K562 (cell line): ENCODE results near the gene KLK13. TPM values are rescaled to one million over a fixed set of nuclear protein-coding genes. Genes with fewer than 3 reads are reported as not detected.

ENCODE experiments used
- ARID1B ChIP-seq: fragments of 450-650 bp; IDR thresholded peaks from 2 replicates; pipeline ENCODE4 v1.6.1; 2016; ENCODE audit warnings: antibody characterized with exemption, mild to moderate bottlenecking, inconsistent platforms
- MCM5 ChIP-seq: fragments of 450-650 bp; IDR thresholded peaks from 2 replicates; pipeline ENCODE4 v1.6.1; 2016; ENCODE audit warnings: low read depth
- PHB ChIP-seq: fragments of 250-450 bp; sonication (Bioruptor Pico); IDR thresholded peaks from 2 replicates; pipeline ENCODE4 v1.5.0; 2021
- RAD21 ChIP-seq, 2 experiments: fragments of 250-450 bp in 1 of 2; fragments of 450-650 bp in 1 of 2; sonication (Bioruptor Pico) in 1 of 2; formaldehyde crosslinking in 1 of 2; IDR thresholded peaks in 1 of 2; conservative IDR thresholded peaks in 1 of 2; 2 replicates each; pipeline versions ENCODE4 v1.4.0 to v1.8.0; 2020 to 2022; ENCODE audit warnings: mild to moderate bottlenecking in 2 of 2, moderate library complexity in 1 of 2
- RBBP5 ChIP-seq: fragments of 200-600 bp; sonication (generic); IDR thresholded peaks from 2 replicates; pipeline ENCODE4 v1.6.1; 2012; ENCODE audit warnings: borderline replicate concordance, mild to moderate bottlenecking, low read length, control low read depth, inconsistent platforms; ENCODE audit not compliant: insufficient read depth, poor library complexity, severe bottlenecking
- ZNF224 ChIP-seq: sonication (generic); formaldehyde crosslinking; IDR thresholded peaks from 2 replicates; pipeline ENCODE4 v1.8.0; 2022; ENCODE audit warnings: mild to moderate bottlenecking, missing genetic modification reagents
- polyA plus RNA-seq, 8 experiments: library from polyadenylated mRNA; depleted of rRNA in 4 of 8; stranded (reverse) in 5 of 8; unstranded in 3 of 8; fragments of >200 nt; fragmentation: Nextera tagmentation in 2 of 8; fragmentation: Illumina TruSeq in 1 of 8; extraction: Ambion mirVana in 2 of 8; extraction: Trizol in 1 of 8; gene quantifications; 2 replicates each; pipeline versions ENCODE4 v1.2.1 to v1.2.3, GENCODE V29; 2011 to 2014; ENCODE audit warnings: inconsistent platforms in 1 of 8, missing spikeins in 1 of 8
- total RNA-seq, 7 experiments: library from RNA; depleted of rRNA in 6 of 7; stranded (reverse); fragments of >200 nt in 6 of 7; fragmentation: Illumina TruSeq in 2 of 7; extraction: Trizol in 2 of 7; gene quantifications; 2 replicates each; pipeline versions ENCODE4 v1.2.1 to v1.2.3, GENCODE V29; 2011 to 2021; ENCODE audit warnings: low replicate concordance in 1 of 7
- TF ChIP-seq, protein P1 (sequence below): IDR thresholded peaks from 2 replicates; pipeline ENCODE4 v1.6.1; 2014; ENCODE audit warnings: antibody characterized with exemption
- TF ChIP-seq, protein P2 (sequence below): IDR thresholded peaks from 2 replicates; pipeline ENCODE4 v1.6.1; 2011; ENCODE audit not compliant: insufficient read length; ENCODE audit errors: extremely low read depth
- TF ChIP-seq, protein P3 (sequence below): fragments of 450-650 bp; IDR thresholded peaks from 2 replicates; pipeline ENCODE4 v1.6.1; 2016; ENCODE audit warnings: low read depth
- TF ChIP-seq, protein P4 (sequence below): IDR thresholded peaks from 3 replicates; pipeline ENCODE4 v1.6.1; 2011; ENCODE audit warnings: borderline replicate concordance, mild to moderate bottlenecking, moderate library complexity; ENCODE audit not compliant: insufficient read length; ENCODE audit errors: extremely low read depth
- TF ChIP-seq, protein P5 (sequence below): fragments of 250-450 bp; sonication (Bioruptor Pico); IDR thresholded peaks from 2 replicates; pipeline ENCODE4 v1.8.0; 2022; ENCODE audit warnings: inconsistent platforms

The KLK13 gene
- total and polyA plus RNA-seq, 9 of the 15 experiments (the other 6 are each of a cell fraction or from before 2014, with no cell fraction given), result 0.72 to 9.0 (median 2.3) TPM

DNA sequence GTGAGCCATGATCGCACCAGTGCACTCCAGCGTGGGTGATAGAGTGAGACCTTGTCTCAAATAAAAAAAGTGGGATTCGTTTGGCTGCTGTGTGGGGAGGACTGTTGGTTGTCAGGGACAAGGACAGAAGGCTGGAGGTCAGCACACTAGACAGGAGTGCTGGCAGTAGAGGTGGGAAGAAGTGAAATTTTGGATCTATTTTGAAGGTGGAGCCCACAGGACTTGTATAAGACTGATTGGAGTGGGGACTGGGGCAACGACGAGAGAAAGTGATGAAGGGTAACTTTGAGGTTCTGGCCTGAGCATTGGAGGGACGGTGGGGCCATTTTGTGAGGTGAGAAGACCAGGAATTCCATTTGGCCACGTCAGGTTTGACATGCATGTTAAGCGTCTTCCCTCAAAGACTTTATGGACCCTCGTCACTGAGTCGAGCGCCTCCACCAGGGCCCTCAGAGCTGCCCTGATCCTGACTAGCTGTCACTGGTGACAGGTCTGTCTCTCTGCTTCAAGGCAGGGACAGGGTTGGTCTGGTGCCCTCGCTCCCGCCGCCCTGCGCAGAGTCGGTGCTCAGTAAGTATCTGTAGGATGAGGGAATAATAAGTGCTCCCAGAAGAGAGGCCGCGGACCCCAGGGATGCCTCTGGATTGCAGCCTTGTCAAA, 42.6 kb upstream of the KLK13 start (continued):
- TF ChIP-seq PHB (no peak), RAD21 (CRISPR knock-in tag; conservative IDR thresholded peaks at IDR 0.05 in 1 of 2, IDR thresholded peaks at IDR 0.05 in 1 of 2) (no peak), MCM5 (no peak), ZNF224 (CRISPR knock-in tag) (no peak), ARID1B (no peak), RBBP5 (peak; percentile 44)
- TF ChIP-seq, protein P1, sequence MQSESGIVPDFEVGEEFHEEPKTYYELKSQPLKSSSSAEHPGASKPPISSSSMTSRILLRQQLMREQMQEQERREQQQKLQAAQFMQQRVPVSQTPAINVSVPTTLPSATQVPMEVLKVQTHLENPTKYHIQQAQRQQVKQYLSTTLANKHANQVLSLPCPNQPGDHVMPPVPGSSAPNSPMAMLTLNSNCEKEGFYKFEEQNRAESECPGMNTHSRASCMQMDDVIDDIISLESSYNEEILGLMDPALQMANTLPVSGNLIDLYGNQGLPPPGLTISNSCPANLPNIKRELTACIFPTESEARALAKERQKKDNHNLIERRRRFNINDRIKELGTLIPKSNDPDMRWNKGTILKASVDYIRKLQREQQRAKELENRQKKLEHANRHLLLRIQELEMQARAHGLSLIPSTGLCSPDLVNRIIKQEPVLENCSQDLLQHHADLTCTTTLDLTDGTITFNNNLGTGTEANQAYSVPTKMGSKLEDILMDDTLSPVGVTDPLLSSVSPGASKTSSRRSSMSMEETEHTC, result no peak
- TF ChIP-seq, protein P2, sequence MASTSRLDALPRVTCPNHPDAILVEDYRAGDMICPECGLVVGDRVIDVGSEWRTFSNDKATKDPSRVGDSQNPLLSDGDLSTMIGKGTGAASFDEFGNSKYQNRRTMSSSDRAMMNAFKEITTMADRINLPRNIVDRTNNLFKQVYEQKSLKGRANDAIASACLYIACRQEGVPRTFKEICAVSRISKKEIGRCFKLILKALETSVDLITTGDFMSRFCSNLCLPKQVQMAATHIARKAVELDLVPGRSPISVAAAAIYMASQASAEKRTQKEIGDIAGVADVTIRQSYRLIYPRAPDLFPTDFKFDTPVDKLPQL, result no peak
- TF ChIP-seq, protein P3, sequence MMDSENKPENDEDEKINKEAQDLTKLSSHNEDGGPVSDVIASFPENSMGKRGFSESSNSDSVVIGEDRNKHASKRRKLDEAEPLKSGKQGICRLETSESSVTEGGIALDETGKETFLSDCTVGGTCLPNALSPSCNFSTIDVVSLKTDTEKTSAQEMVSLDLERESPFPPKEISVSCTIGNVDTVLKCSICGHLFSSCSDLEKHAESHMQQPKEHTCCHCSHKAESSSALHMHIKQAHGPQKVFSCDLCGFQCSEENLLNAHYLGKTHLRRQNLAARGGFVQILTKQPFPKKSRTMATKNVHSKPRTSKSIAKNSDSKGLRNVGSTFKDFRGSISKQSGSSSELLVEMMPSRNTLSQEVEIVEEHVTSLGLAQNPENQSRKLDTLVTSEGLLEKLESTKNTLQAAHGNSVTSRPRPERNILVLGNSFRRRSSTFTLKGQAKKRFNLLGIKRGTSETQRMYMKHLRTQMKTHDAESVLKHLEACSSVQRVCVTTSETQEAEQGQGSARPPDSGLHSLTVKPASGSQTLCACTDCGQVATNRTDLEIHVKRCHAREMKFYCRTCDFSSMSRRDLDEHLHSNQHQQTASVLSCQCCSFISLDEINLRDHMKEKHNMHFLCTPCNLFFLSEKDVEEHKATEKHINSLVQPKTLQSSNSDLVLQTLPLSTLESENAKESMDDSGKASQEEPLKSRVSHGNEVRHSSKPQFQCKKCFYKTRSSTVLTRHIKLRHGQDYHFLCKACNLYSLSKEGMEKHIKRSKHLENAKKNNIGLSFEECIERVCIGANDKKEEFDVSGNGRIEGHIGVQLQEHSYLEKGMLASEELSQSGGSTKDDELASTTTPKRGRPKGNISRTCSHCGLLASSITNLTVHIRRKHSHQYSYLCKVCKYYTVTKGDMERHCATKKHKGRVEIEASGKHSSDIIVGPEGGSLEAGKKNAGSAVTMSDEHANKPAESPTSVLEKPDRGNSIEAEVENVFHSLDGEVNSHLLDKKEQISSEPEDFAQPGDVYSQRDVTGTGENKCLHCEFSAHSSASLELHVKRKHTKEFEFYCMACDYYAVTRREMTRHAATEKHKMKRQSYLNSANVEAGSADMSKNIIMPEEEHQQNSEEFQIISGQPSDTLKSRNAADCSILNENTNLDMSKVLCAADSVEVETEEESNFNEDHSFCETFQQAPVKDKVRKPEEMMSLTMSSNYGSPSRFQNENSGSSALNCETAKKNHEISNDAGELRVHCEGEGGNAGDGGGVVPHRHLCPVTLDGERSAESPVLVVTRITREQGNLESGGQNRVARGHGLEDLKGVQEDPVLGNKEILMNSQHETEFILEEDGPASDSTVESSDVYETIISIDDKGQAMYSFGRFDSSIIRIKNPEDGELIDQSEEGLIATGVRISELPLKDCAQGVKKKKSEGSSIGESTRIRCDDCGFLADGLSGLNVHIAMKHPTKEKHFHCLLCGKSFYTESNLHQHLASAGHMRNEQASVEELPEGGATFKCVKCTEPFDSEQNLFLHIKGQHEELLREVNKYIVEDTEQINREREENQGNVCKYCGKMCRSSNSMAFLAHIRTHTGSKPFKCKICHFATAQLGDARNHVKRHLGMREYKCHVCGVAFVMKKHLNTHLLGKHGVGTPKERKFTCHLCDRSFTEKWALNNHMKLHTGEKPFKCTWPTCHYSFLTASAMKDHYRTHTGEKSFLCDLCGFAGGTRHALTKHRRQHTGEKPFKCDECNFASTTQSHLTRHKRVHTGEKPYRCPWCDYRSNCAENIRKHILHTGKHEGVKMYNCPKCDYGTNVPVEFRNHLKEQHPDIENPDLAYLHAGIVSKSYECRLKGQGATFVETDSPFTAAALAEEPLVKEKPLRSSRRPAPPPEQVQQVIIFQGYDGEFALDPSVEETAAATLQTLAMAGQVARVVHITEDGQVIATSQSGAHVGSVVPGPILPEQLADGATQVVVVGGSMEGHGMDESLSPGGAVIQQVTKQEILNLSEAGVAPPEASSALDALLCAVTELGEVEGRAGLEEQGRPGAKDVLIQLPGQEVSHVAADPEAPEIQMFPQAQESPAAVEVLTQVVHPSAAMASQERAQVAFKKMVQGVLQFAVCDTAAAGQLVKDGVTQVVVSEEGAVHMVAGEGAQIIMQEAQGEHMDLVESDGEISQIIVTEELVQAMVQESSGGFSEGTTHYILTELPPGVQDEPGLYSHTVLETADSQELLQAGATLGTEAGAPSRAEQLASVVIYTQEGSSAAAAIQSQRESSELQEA, result no peak
- TF ChIP-seq, protein P4, sequence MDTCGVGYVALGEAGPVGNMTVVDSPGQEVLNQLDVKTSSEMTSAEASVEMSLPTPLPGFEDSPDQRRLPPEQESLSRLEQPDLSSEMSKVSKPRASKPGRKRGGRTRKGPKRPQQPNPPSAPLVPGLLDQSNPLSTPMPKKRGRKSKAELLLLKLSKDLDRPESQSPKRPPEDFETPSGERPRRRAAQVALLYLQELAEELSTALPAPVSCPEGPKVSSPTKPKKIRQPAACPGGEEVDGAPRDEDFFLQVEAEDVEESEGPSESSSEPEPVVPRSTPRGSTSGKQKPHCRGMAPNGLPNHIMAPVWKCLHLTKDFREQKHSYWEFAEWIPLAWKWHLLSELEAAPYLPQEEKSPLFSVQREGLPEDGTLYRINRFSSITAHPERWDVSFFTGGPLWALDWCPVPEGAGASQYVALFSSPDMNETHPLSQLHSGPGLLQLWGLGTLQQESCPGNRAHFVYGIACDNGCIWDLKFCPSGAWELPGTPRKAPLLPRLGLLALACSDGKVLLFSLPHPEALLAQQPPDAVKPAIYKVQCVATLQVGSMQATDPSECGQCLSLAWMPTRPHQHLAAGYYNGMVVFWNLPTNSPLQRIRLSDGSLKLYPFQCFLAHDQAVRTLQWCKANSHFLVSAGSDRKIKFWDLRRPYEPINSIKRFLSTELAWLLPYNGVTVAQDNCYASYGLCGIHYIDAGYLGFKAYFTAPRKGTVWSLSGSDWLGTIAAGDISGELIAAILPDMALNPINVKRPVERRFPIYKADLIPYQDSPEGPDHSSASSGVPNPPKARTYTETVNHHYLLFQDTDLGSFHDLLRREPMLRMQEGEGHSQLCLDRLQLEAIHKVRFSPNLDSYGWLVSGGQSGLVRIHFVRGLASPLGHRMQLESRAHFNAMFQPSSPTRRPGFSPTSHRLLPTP, result no peak
- TF ChIP-seq, protein P5, sequence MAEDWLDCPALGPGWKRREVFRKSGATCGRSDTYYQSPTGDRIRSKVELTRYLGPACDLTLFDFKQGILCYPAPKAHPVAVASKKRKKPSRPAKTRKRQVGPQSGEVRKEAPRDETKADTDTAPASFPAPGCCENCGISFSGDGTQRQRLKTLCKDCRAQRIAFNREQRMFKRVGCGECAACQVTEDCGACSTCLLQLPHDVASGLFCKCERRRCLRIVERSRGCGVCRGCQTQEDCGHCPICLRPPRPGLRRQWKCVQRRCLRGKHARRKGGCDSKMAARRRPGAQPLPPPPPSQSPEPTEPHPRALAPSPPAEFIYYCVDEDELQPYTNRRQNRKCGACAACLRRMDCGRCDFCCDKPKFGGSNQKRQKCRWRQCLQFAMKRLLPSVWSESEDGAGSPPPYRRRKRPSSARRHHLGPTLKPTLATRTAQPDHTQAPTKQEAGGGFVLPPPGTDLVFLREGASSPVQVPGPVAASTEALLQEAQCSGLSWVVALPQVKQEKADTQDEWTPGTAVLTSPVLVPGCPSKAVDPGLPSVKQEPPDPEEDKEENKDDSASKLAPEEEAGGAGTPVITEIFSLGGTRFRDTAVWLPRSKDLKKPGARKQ (CRISPR knock-in tag), result no peak
